Panc1 (cell line): ENCODE measurements around the gene BDH2. TPM values are rescaled to one million over a fixed set of nuclear protein-coding genes. Genes with fewer than 3 reads are reported as not detected.

ENCODE experiments used
- ATAC-seq: fragments of 200-7000 bp; cut with Tn5 transposase; 2 replicates; pipeline ENCODE4 v1.9.1; 2020; ENCODE audit warnings: mild to moderate bottlenecking, moderate library complexity
- BruUV-seq: library from RNA; stranded (reverse); fragments of 400-500 nt; replicated peaks from 2 replicates; lab custom pipeline; 2021; lab: Mats Ljungman, UMichigan
- CTCF ChIA-PET: fragments of 300-600 bp; sonication (Branson Sonifier 250); formaldehyde crosslinking; loops from one replicate; lab custom pipeline; 2022; ENCODE audit warnings: antibody characterized with exemption; lab: Charles Lee
- POLR2A ChIA-PET: fragments of 300-600 bp; sonication (Branson Sonifier 250); formaldehyde crosslinking; loops from one replicate; lab custom pipeline; 2022; ENCODE audit warnings: antibody characterized with exemption; lab: Charles Lee
- DNase-seq: peaks from one replicate; pipeline ENCODE4 v3.0.0-alpha.2; 2010; ENCODE audit warnings: low read depth, low spot score
- H3K27ac ChIP-seq: 2 replicates; pipeline ENCODE4 v1.5.1; 2011; ENCODE audit warnings: mild to moderate bottlenecking, low read length, inconsistent platforms
- H3K27me3 ChIP-seq: fragments of 200-500 bp; sonication (Bioruptor generic); 2 replicates; pipeline ENCODE4 v1.6.0; 2014; ENCODE audit warnings: low read length, inconsistent platforms; ENCODE audit not compliant: control insufficient read depth, insufficient read depth
- H3K36me3 ChIP-seq: fragments of 200-500 bp; sonication (Bioruptor generic); 2 replicates; pipeline ENCODE4 v1.5.1; 2014; ENCODE audit warnings: inconsistent platforms, mild to moderate bottlenecking, low read length, moderate library complexity; ENCODE audit not compliant: control insufficient read depth, insufficient read depth
- H3K4me1 ChIP-seq: 2 replicates; pipeline ENCODE4 v1.5.1; 2011; ENCODE audit warnings: inconsistent platforms, mild to moderate bottlenecking, low read length, moderate library complexity; ENCODE audit not compliant: control insufficient read depth, insufficient read depth
- H3K4me3 ChIP-seq, 2 experiments: 2 replicates each; pipeline ENCODE4 v1.5.1; 2011 to 2012; ENCODE audit warnings: low read depth in 2 of 2, low read length in 2 of 2, mild to moderate bottlenecking in 2 of 2, inconsistent platforms in 1 of 2, moderate library complexity in 1 of 2
- H3K9me3 ChIP-seq: fragments of 200-500 bp; sonication (Bioruptor generic); 2 replicates; pipeline ENCODE4 v1.5.1; 2014; ENCODE audit warnings: low read depth, mild to moderate bottlenecking, inconsistent platforms, low read length, moderate library complexity; ENCODE audit not compliant: control insufficient read depth, insufficient read depth
- POLR2AphosphoS5 ChIP-seq: IDR thresholded peaks from 2 replicates; pipeline ENCODE4 v1.6.1; 2012; ENCODE audit warnings: mild to moderate bottlenecking, low read depth, low read length, moderate library complexity
- SIN3A ChIP-seq: IDR thresholded peaks from 2 replicates; pipeline ENCODE4 v1.6.1; 2012; ENCODE audit warnings: low read depth, mild to moderate bottlenecking, low read length, moderate library complexity, borderline replicate concordance; ENCODE audit not compliant: insufficient read depth
- TCF7L2 ChIP-seq: IDR thresholded peaks from 2 replicates; pipeline ENCODE4 v1.6.1; 2011; ENCODE audit warnings: mild to moderate bottlenecking, low read depth, low read length, inconsistent platforms
- in situ Hi-C: cut with HindIII; loops from 2 replicates; pipeline ENCODE4 v1.10.0; 2016; ENCODE audit warnings: low sequenced_read_pairs, low pct_unique_long_range_greater_than_20kb
- intact Hi-C: fragments of 100-400 bp; cut with micrococcal nuclease; formaldehyde crosslinking; loops from one replicate; pipeline ENCODE4 v1.10.0; 2022; ENCODE audit not compliant: unreplicated experiment
- total RNA-seq: library from RNA; stranded (reverse); gene quantifications from one replicate; pipeline ENCODE4 v1.2.1, GENCODE V29; 2021; ENCODE audit not compliant: unreplicated experiment
- TF ChIP-seq, protein P1 (sequence below), 2 experiments: IDR thresholded peaks; 2 replicates each; pipeline ENCODE4 v1.6.1; 2011 to 2012; ENCODE audit warnings: low read depth in 2 of 2, control low read depth in 1 of 2, low read length in 1 of 2, mild to moderate bottlenecking in 1 of 2, moderate library complexity in 1 of 2; ENCODE audit not compliant: insufficient read depth in 1 of 2
- TF ChIP-seq, protein P2 (sequence below): fragments of 450-650 bp; IDR thresholded peaks from 2 replicates; pipeline ENCODE4 v1.5.1; 2017; ENCODE audit warnings: mild to moderate bottlenecking

Gene BDH2
- total RNA-seq, 1 experiment from 2014 or later: 0.98 TPM

DNA sequence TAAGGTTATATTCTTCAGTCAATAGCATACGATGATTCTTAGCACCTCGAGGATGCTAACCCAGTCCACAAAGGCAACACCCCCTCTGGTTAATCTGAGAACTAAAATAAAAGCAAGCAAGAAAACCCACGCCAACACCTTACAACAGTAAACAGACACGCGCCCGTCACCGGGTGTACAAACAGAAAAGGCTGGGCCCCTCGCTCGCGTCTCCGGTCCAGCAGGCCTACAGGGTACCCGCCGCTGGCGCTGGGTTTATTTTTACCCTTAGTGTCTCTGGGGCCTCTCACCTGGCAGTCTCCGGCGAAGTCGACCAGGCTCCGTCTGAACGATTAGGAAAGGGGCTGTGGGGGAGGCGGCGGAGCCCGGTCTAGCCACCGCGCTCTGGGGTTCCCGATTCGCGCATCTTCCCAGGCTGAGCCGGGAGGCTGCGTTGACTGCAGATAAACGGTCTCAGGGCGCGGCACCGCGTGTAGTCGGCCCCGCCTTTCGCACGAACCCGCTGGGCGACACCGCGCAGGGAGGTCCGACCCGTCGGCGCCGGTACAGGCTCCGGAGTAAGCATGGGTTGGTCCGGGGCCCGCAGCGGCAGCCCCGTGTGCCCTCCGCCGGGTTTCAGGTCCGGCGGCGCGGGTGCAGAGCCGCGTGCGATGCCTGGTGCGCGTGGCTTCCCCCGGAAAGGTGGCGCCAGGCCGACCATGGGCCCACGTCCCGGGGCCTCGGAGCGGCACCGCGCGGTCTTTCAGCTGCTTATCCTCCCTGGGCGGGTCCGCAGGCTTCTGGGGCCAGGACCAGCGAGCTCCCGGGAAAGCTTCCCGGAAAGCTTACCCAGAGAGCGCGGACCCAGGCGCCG, 23.5 kb downstream of the BDH2 start:
- in situ Hi-C loops (no loop called here), intact Hi-C loops (no loop called here)
- no TSS peak for BruUV-seq
- ATAC-seq: peak; percentile 93
- POLR2A ChIA-PET: no interaction called here
- no peak for DNase-seq
- peak; percentile 52 for TF ChIP-seq POLR2AphosphoS5
- TF ChIP-seq, protein P1, sequence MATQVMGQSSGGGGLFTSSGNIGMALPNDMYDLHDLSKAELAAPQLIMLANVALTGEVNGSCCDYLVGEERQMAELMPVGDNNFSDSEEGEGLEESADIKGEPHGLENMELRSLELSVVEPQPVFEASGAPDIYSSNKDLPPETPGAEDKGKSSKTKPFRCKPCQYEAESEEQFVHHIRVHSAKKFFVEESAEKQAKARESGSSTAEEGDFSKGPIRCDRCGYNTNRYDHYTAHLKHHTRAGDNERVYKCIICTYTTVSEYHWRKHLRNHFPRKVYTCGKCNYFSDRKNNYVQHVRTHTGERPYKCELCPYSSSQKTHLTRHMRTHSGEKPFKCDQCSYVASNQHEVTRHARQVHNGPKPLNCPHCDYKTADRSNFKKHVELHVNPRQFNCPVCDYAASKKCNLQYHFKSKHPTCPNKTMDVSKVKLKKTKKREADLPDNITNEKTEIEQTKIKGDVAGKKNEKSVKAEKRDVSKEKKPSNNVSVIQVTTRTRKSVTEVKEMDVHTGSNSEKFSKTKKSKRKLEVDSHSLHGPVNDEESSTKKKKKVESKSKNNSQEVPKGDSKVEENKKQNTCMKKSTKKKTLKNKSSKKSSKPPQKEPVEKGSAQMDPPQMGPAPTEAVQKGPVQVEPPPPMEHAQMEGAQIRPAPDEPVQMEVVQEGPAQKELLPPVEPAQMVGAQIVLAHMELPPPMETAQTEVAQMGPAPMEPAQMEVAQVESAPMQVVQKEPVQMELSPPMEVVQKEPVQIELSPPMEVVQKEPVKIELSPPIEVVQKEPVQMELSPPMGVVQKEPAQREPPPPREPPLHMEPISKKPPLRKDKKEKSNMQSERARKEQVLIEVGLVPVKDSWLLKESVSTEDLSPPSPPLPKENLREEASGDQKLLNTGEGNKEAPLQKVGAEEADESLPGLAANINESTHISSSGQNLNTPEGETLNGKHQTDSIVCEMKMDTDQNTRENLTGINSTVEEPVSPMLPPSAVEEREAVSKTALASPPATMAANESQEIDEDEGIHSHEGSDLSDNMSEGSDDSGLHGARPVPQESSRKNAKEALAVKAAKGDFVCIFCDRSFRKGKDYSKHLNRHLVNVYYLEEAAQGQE (IDR thresholded peaks at IDR 0.05; ENCODE audit: insufficient read depth in 1 of 2, low read depth in 2 of 2, low read length in 1 of 2): no peak
- no peaks in the 10 kb centered on the region for H3K27me3 ChIP-seq
- peak overlapping the region; percentile 68 to 74 for H3K4me3 ChIP-seq
- no peaks in the 10 kb centered on the region for H3K36me3 ChIP-seq
- H3K27ac ChIP-seq: peak overlapping the region; percentile 84
- CTCF ChIA-PET: no interaction called here
- H3K9me3 ChIP-seq: no peaks in the 10 kb centered on the region
- peaks cover 15% of the 10 kb centered on the region for H3K4me1 ChIP-seq

DNA sequence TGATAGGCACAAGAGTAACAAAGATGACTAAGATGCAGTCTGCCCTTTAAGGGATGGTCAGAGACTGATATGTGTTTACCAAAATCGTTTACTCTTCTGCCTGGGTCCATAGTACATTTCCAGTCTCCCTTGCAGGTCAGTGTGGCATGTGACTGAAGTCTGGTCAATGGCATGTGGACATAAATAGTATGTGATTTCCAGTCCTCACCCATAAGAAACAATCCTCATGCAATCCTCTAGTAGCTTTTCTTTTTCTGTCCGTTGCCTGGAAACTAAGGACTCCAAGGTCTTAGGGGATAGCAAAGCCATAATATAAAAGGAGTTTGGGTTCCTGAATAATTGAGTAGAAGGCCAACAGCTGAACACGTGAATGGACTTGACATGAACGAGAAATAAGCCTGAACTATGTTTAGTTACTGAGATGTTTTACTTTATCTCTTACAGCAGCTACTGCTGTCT, 24.2 kb downstream of the BDH2 start:
- Histone ChIP-seq H3K36me3 (no peaks in the 10 kb centered on the region), H3K4me3 (peak overlapping the region; percentile 68 to 74), H3K4me1 (peaks cover 15% of the 10 kb centered on the region), H3K9me3 (no peaks in the 10 kb centered on the region), H3K27me3 (no peaks in the 10 kb centered on the region), H3K27ac (peak overlapping the region; percentile 84)
- POLR2A ChIA-PET: no interaction called here
- TSS peak; percentile 78 for BruUV-seq
- no peak for DNase-seq
- intact Hi-C loops: no loop called here
- ATAC-seq: peak; percentile 8
- CTCF ChIA-PET: no interaction called here
- TF ChIP-seq, protein P2, sequence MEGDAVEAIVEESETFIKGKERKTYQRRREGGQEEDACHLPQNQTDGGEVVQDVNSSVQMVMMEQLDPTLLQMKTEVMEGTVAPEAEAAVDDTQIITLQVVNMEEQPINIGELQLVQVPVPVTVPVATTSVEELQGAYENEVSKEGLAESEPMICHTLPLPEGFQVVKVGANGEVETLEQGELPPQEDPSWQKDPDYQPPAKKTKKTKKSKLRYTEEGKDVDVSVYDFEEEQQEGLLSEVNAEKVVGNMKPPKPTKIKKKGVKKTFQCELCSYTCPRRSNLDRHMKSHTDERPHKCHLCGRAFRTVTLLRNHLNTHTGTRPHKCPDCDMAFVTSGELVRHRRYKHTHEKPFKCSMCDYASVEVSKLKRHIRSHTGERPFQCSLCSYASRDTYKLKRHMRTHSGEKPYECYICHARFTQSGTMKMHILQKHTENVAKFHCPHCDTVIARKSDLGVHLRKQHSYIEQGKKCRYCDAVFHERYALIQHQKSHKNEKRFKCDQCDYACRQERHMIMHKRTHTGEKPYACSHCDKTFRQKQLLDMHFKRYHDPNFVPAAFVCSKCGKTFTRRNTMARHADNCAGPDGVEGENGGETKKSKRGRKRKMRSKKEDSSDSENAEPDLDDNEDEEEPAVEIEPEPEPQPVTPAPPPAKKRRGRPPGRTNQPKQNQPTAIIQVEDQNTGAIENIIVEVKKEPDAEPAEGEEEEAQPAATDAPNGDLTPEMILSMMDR: no peak
- TF ChIP-seq POLR2AphosphoS5 (no peak), SIN3A (no peak), TCF7L2 (no peak)
- TF ChIP-seq, protein P1 (IDR thresholded peaks at IDR 0.05; ENCODE audit: insufficient read depth in 1 of 2, low read depth in 2 of 2, low read length in 1 of 2): no peak
- in situ Hi-C loops: no loop called here
